GM19324 (cell line): ENCODE data around the gene PPFIBP1.

ENCODE experiments used
- ATAC-seq: cut with Tn5 transposase; IDR thresholded peaks from one replicate; pipeline ENCODE4 v1.9.1; 2021; ENCODE audit warnings: mild to moderate bottlenecking, moderate library complexity; ENCODE audit not compliant: unreplicated experiment, low FRiP score

The PPFIBP1 gene

DNA sequence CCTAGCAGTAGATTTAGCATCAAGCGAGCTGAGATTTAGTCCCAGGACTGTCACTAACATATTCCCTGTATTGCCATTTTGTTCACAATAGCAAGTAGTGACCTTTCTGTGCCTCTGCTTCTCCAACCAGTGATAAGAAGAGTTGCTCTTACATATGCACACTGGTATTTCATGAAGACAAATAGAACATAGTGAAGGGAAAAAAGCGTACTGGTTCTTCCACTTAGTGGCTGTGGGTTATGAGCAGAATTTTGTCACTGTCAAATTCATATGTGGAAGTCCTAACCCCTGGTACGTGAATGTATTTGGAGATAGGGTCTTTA, 12.3 kb upstream of the PPFIBP1 start:
- ATAC-seq = no peak

DNA sequence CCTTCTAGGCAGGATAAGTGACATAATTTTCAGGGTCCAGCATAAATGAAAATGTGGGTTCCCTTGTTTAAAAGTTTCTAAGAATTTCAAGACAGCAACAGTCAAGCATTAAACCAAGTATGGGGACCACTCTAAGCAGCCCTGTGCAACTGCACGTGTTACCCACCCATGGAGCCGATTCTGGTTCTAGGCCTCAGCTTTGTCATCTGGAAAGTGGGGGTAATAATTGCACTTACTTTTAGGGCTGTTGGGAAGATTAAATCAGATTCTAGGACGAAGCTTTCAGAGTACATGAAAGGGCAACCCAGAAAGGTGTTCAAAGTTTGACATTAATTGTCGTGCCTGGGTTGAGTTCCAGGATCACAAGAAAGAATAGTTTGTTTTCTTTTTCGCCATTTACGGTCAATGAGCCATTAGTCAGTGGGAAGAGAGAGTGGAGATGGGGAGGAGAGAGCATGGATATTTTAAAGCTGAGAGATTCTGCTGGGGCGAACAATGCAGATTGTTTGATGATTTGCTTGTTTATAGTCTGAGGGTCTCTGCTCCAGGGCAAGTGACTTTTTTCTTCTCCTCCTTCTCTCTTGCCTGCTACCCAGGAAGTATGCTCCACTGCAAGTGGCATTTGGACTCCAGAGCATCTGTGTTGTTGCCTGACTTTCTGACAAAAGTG, 10.7 kb upstream of the PPFIBP1 start:
- ATAC-seq = no peak

DNA sequence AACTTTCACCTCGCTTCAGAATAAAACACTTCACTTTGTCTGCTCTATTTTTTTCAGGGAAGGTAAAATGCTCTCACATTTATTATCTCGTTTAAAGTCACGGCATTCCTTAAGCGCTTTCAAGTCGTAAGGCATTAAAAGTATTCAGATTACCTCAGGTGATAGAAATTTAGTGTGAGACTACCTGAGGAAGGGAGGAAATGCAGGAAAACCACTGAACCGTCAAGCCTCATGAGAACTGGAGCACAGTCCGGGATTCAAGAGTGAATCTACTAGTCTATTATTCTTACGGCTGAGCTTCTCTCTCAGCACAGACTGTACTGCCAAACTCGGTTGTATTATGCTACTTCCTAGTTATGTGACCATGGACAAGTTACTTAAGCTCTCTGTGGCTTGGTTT, 8.3 kb upstream of the PPFIBP1 start:
- ATAC-seq = no peak

DNA sequence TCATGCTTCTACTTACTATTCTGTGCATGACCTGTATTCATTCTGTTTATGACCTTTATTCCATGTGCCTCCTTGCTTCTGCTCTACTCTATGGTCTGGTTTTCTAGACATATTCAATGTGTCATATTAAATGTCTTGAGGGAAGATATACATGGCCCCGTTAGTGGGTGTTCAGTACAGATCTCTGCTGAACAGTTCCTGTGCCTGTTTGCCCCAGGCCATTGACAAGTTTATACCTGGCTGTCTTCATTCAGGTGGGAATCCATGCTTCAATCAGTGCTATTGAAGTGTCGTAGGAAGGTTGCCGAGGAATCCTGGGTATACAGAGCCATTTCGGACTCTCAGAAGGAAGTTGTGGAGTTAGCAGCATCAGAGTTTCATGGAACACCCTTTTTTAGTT, 7.4 kb upstream of the PPFIBP1 start:
- ATAC-seq = no peak

GRCh38 chr12:27517546-27517945, 6.5 kb upstream of the PPFIBP1 start:
- ATAC-seq = no peak

GRCh38 chr12:27517961-27518665, 5.9 kb upstream of the PPFIBP1 start:
- no peak for ATAC-seq

GRCh38 chr12:27521066-27521465, 2.9 kb upstream of the PPFIBP1 start:
- ATAC-seq = no peak

- no peak for ATAC-seq
Observed at GRCh38 chr12:27521981-27522380, 2.0 kb upstream of the PPFIBP1 start.

DNA sequence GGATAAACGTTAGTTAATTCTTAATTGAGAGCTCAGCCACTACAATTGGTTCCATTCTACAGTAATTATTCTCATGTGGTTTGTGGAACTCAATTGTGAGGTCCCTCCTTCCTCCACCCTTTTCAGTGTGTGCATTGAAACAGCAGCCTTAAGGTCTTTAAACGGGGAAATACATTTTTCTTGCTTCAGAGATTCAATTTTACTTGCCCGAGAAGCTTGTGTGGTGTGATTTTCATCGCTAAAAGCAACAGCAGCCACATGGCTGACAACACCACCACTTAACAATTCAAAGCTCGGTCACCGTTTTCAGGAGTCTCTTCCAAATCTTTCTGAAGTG, 733 bp upstream of the PPFIBP1 start:
- ATAC-seq = peak; percentile 11

DNA sequence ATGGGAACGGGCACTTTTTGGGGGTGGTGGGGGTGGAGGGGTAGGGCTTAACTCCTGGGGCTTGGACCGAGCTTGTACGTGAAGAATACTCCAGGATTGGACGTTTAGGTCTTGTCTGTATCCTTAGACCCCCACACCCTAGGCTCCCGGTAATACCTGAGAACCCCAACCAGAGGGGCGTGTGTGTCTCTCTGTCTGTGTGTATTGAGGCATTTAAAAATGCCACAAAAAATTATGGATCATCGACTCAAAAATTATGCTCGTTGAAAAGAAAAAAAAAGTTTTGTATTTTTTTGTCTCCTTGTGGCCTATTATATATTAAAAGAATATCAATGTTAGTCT, 459 bp downstream of the PPFIBP1 start:
- no peak for ATAC-seq

- no peak for ATAC-seq
Observed at GRCh38 chr12:27524839-27525753, 1.1 kb downstream of the PPFIBP1 start.

- ATAC-seq = no peak
Observed at GRCh38 chr12:27527512-27527911, 3.5 kb downstream of the PPFIBP1 start.

DNA sequence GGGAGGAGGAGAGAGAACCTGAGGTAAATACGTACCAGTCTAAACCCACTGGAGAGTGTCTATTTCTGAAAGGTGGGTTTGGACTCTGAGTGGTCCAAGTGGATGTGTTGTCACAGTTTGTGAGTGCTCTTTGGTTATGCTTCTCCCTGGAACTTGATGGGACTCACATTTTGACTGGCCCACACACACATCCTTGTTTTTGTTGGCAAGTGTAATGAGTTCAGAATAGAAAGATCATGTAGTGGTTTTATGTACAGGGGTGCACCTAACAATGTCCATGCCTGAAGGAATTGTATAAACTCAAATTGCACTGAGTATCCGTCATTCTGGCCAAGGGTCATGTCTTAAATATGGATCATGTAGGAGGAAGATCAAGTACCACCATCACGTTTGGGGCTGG, 4.8 kb downstream of the PPFIBP1 start:
- ATAC-seq = no peak

DNA sequence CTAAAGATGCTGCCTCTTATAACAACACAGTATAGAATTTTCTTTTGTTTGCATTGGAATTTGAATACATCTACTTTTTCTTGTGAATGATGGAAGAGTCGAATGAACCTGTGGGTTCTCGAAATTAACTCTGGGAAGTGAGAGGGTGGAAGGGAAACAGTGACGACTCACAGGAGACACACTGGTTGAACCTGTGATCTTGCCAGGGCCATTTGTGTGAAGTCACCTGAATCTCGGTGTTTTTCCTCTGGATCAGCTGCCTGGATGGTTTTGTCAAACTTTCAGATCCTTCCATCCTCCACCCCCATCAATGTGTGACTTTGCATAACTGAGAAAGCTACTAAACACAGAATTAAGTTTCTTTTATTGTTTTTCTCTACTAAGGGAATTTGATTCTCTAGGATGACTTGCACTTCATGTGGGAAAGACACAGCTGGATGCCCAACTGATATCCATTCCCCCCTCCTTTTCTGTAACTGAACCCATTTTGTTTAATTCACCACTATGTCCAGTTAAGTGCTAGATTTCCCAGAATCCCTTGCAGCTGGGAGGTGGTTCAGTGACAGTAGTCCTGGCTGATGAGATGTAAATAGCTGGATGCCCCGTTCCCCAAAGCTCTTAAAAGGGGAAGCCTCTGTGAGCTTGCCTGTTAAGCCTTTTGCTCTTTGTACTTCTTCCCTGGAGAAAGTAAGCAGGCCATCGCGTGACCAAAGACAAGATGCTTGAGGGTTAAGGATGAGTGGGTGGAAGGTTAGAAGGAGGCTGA, 6.3 kb downstream of the PPFIBP1 start:
- no peak for ATAC-seq

DNA sequence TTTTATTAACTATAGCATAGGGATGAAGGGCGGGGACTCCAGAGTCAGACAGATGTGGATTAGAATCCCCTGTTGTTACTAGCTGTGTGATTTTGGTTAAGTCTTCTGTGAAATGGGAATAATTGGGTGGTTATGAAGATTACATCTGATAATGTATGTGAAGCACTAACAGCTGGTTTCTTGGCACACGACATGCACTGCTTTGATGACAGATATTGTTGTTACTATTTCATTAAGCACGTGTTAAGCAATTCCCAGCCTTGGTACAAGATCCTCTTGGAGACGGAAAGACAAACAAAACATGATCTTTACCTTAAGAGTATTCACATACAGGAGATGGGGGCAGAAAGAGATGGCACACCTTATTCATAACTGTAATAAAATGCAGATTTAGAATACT, 7.9 kb downstream of the PPFIBP1 start:
- no peak for ATAC-seq

DNA sequence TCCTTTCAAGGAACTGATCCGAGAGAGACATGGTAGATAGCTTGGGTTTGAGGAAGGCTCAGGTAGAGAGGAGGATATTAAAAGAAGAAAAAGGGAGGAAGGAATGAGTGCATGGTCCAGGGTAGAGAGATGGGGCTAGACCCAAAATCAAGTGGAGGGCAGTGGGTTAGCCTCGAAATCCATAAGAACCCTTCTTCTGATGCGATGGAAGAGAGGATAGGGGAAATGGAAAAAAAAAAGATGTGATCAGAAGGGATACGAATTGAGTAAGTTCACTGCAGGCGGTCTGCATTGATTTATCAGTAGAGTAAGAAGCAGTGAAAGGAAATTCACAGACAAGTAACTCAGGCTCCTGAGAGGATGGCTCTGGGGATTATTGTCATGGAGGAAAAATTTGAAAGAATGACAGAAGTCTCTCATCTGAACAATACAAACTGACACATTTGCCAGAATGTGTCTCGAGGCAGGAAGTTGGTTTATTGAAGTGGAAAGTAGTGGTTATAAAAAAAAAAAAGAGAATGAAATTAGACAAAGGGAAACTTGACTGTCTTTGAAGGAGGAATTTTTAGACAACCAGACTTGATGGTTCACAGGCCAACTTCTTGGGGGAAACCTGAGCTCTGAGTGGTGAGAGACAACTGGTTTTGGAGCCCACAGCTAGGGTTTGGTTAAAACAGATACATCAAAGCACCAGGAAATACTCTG, 10.2 kb downstream of the PPFIBP1 start:
- ATAC-seq = no peak

- ATAC-seq = no peak
Observed at GRCh38 chr12:27534765-27535161, 10.8 kb downstream of the PPFIBP1 start.

DNA sequence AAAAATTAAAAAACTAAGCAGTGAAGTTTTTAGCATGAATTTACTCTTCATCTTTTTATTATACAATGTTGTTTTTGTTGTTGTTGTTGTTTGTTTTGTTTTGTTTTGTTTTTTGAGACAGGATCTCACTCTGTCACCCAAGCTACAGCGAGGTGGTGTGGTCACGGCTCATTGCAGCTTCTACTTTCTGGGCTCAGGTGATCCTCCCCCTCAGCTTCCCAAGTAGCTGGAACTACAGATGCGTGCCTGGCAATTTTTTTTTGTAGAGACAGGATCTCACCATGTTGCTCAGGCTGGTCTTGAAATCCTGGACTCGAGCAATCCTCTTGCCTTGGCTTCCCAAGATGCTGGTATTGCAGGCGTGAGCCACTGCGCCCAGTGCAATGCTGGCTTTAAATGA, 11.3 kb downstream of the PPFIBP1 start:
- ATAC-seq = no peak

DNA sequence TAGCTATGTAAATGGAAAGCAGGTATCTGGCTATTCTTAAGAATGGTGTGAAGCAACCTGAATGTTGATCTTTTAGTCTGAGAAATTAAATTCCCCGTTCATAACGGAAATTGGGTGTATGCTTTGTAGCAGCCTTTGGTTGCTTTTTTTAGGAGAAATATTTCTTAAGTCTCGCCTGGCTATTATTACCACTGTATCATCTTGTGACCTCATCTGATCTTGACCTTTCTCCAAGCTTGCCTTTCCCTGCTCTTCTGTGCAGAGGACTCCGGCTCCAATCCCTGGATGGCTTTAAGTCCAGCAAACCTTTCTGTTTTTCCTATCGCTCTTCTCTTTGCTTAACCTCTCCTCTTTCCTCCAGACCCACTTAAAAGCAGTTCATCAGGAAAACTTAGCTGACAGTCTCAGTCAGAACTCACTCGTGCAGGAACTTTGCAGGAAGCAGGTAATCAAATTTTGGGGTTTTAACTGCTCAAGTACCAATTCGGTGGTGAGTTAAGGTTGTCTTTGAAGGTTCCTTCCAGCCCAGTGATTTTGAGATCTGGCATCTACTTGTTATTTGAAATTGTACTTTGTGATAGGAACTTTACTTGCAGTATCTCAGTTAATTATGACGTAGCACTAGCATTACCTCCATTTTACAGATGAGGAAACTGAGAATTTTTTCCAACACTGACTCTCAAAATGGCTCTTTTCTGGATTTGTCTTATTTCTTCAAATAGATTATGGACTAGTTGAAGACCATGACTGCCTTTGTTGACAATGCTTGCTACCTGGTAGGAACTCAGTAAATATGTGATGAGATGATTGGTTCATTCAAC, 14.1 kb downstream of the PPFIBP1 start:
- no peak for ATAC-seq
